Astrocyte (in vitro differentiated cells and primary cell): Measurements from ENCODE around the gene CNTN5. TPM values are rescaled to one million over a fixed set of nuclear protein-coding genes. Genes with fewer than 3 reads are reported as not detected.
"Not testable (repeated sequence)": the region's sequence is repeated elsewhere in the genome, so short reads cannot be mapped to it uniquely, and the experiment has no call there.

Experiments
- DNase-seq: peaks from one replicate; pipeline ENCODE4 v3.0.0-alpha.2; 2010; ENCODE audit warnings: low read depth
- FAIRE-seq: peaks from 2 replicates; lab custom pipeline; 2011; peaks lifted over from hg19 to GRCh38; lab: Jason Lieb, UNC
- H2AFZ ChIP-seq: 2 replicates; pipeline ENCODE4 v1.6.0; 2012; ENCODE audit warnings: low read depth, low read length, inconsistent platforms
- H3K27ac ChIP-seq: 2 replicates; pipeline ENCODE4 v1.5.1; 2011; ENCODE audit warnings: low read depth, low read length, inconsistent platforms
- H3K27me3 ChIP-seq: 2 replicates; pipeline ENCODE4 v1.6.0; 2011; ENCODE audit warnings: low read length, inconsistent platforms; ENCODE audit not compliant: insufficient read depth
- H3K36me3 ChIP-seq: 2 replicates; pipeline ENCODE4 v1.5.1; 2011; ENCODE audit warnings: low read length, inconsistent platforms; ENCODE audit not compliant: insufficient read depth
- H3K4me1 ChIP-seq: 2 replicates; pipeline ENCODE4 v1.5.1; 2011; ENCODE audit warnings: low read length, inconsistent platforms; ENCODE audit not compliant: insufficient read depth
- H3K4me2 ChIP-seq: 2 replicates; pipeline ENCODE4 v1.6.0; 2012; ENCODE audit warnings: low read length, inconsistent platforms
- H3K4me3 ChIP-seq: 2 replicates; pipeline ENCODE4 v1.5.1; 2011; ENCODE audit warnings: low read depth, mild to moderate bottlenecking, low read length, inconsistent platforms; ENCODE audit not compliant: insufficient read depth
- H3K79me2 ChIP-seq: 2 replicates; pipeline ENCODE4 v1.6.0; 2012; ENCODE audit warnings: mild to moderate bottlenecking, low read length, inconsistent platforms; ENCODE audit not compliant: insufficient read depth
- H3K9ac ChIP-seq: 2 replicates; pipeline ENCODE4 v1.6.0; 2012; ENCODE audit warnings: mild to moderate bottlenecking, low read length, inconsistent platforms
- H3K9me3 ChIP-seq: 2 replicates; pipeline ENCODE4 v1.5.1; 2012; ENCODE audit warnings: low read depth, mild to moderate bottlenecking, low read length, inconsistent platforms; ENCODE audit not compliant: insufficient read depth
- H4K20me1 ChIP-seq: 2 replicates; pipeline ENCODE4 v1.6.0; 2012; ENCODE audit warnings: low read length, inconsistent platforms; ENCODE audit not compliant: insufficient read depth
- H3K27ac Mint-ChIP-seq: one replicate; pipeline ENCODE4 v1.8.0; 2021; ENCODE audit warnings: mild to moderate bottlenecking, mixed read lengths; ENCODE audit not compliant: unreplicated experiment
- H3K27me3 Mint-ChIP-seq: one replicate; pipeline ENCODE4 v1.8.0; 2021; ENCODE audit warnings: low read depth, mixed read lengths; ENCODE audit not compliant: unreplicated experiment
- H3K36me3 Mint-ChIP-seq: one replicate; pipeline ENCODE4 v1.8.0; 2021; ENCODE audit warnings: low read depth, mixed read lengths; ENCODE audit not compliant: unreplicated experiment
- H3K4me1 Mint-ChIP-seq: one replicate; pipeline ENCODE4 v1.8.0; 2021; ENCODE audit warnings: low read depth, mixed read lengths; ENCODE audit not compliant: unreplicated experiment
- H3K4me3 Mint-ChIP-seq: one replicate; pipeline ENCODE4 v1.8.0; 2021; ENCODE audit warnings: mild to moderate bottlenecking, moderate library complexity, mixed read lengths; ENCODE audit not compliant: unreplicated experiment
- H3K9me3 Mint-ChIP-seq: one replicate; pipeline ENCODE4 v1.8.0; 2021; ENCODE audit warnings: mild to moderate bottlenecking, mixed read lengths; ENCODE audit not compliant: unreplicated experiment
- CTCF ChIP-seq: IDR thresholded peaks from 2 replicates; pipeline ENCODE4 v1.5.1; 2011; ENCODE audit warnings: low read depth, mild to moderate bottlenecking, inconsistent platforms, low read length, moderate library complexity; ENCODE audit not compliant: insufficient read depth
- EZH2 ChIP-seq: IDR thresholded peaks from 2 replicates; pipeline ENCODE4 v1.6.1; 2012; ENCODE audit warnings: mild to moderate bottlenecking, low read length, inconsistent platforms; ENCODE audit not compliant: insufficient read depth
- total RNA-seq: library from RNA; stranded (reverse); gene quantifications from 2 replicates; pipeline ENCODE4 v1.2.1, GENCODE V29; 2021

CNTN5 gene
- total RNA-seq, 1 donor from 2014 or later = 1.1 TPM

GRCh38 chr11:99277281-99277680, 256.5 kb downstream of the CNTN5 start:
- Histone ChIP-seq H3K9me3 (no peaks in the 10 kb centered on the region), H3K79me2 (no peaks in the 10 kb centered on the region), H3K27ac (no peak overlapping the region), H4K20me1 (no peaks in the 10 kb centered on the region), H3K4me2 (no peak overlapping the region), H2AFZ (no peak overlapping the region), H3K9ac (no peak overlapping the region), H3K36me3 (no peaks in the 10 kb centered on the region), H3K27me3 (no peaks in the 10 kb centered on the region), H3K4me3 (no peak overlapping the region), H3K4me1 (no peaks in the 10 kb centered on the region)
- no peaks in the 10 kb centered on the region for H3K4me1 Mint-ChIP-seq
- no peaks in the 10 kb centered on the region for H3K27me3 Mint-ChIP-seq
- DNase-seq = no peak
- FAIRE-seq = no peak
- TF ChIP-seq CTCF (no peak), EZH2 (no peak)
- no peak overlapping the region for H3K27ac Mint-ChIP-seq
- no peak overlapping the region for H3K4me3 Mint-ChIP-seq
- no peaks in the 10 kb centered on the region for H3K9me3 Mint-ChIP-seq
- no peaks in the 10 kb centered on the region for H3K36me3 Mint-ChIP-seq

DNA sequence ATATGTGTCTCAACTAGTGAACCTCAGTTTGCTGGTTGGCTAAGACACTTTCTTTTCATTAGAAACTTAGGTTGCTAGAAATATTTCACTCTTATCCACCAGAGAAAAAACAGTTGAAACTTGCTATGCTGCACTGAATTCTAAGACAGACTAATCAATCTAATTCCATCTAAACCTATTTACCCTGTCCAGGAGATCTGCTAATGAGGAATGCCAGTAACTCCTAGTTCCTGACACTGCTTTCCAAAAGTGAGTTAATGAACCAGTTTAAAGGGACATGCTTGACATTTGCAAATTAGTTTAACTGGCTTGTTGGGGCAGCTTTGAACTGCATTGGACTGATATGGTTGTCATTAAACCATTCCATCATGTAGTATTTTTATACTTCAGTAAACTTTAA, 258.5 kb downstream of the CNTN5 start:
- Histone ChIP-seq H3K36me3 (no peaks in the 10 kb centered on the region), H3K27ac (no peak overlapping the region), H3K4me1 (no peaks in the 10 kb centered on the region), H3K27me3 (no peaks in the 10 kb centered on the region), H3K9me3 (no peaks in the 10 kb centered on the region), H4K20me1 (no peaks in the 10 kb centered on the region), H2AFZ (no peak overlapping the region), H3K9ac (no peak overlapping the region), H3K4me3 (no peak overlapping the region), H3K4me2 (no peak overlapping the region), H3K79me2 (no peaks in the 10 kb centered on the region)
- Mint-ChIP-seq H3K9me3 (no peaks in the 10 kb centered on the region), H3K27me3 (no peaks in the 10 kb centered on the region), H3K27ac (no peak overlapping the region), H3K36me3 (no peaks in the 10 kb centered on the region), H3K4me3 (no peak overlapping the region), H3K4me1 (no peaks in the 10 kb centered on the region)
- no peak for DNase-seq
- FAIRE-seq = no peak
- TF ChIP-seq CTCF (no peak), EZH2 (no peak)

GRCh38 chr11:99281331-99281730, 260.6 kb downstream of the CNTN5 start:
- no peaks in the 10 kb centered on the region for H3K36me3 Mint-ChIP-seq
- FAIRE-seq = no peak
- TF ChIP-seq EZH2 (no peak), CTCF (no peak)
- H3K27ac Mint-ChIP-seq = no peak overlapping the region
- H3K27me3 ChIP-seq = no peaks in the 10 kb centered on the region
- H3K4me1 Mint-ChIP-seq = no peaks in the 10 kb centered on the region
- no peak overlapping the region for H3K4me3 ChIP-seq
- no peaks in the 10 kb centered on the region for H3K9me3 Mint-ChIP-seq
- H3K4me2 ChIP-seq = no peak overlapping the region
- no peaks in the 10 kb centered on the region for H3K4me1 ChIP-seq
- H3K79me2 ChIP-seq = no peaks in the 10 kb centered on the region
- no peaks in the 10 kb centered on the region for H3K36me3 ChIP-seq
- DNase-seq = no peak
- H3K4me3 Mint-ChIP-seq = no peak overlapping the region
- no peaks in the 10 kb centered on the region for H3K27me3 Mint-ChIP-seq
- H3K9me3 ChIP-seq = no peaks in the 10 kb centered on the region
- no peak overlapping the region for H3K27ac ChIP-seq
- H3K9ac ChIP-seq = no peak overlapping the region
- no peak overlapping the region for H2AFZ ChIP-seq
- H4K20me1 ChIP-seq = no peaks in the 10 kb centered on the region

DNA sequence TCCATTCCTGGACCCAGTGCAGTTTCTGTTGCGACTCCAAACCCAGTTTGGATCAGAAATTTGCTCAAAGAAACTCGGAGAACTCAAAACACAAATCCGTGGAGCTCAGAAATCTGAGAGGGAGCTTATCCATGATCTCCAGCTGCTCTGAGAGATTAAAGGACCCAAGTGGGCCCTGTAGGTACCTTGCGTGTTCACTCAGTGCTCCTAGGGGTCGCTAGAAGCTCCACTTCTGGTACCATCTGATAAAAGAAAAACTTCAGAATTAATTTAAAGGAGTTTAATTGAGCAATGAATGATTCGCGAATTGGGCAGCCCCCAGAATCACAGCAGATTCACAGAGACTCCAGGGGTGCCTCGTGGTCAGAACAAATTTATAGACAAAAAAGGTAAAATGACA, 277.2 kb downstream of the CNTN5 start:
- H3K27me3 ChIP-seq, H3K27ac ChIP-seq, H3K4me3 Mint-ChIP-seq, H4K20me1 ChIP-seq, DNase-seq, H3K27ac Mint-ChIP-seq, H3K36me3 ChIP-seq, H3K4me2 ChIP-seq, H3K4me1 ChIP-seq, H3K4me3 ChIP-seq, H2AFZ ChIP-seq, H3K9me3 ChIP-seq, H3K27me3 Mint-ChIP-seq, H3K36me3 Mint-ChIP-seq, H3K4me1 Mint-ChIP-seq, H3K79me2 ChIP-seq, FAIRE-seq, H3K9ac ChIP-seq, H3K9me3 Mint-ChIP-seq: not testable (repeated sequence)
